LNCAP (cell line): Measurements from ENCODE around the gene CCDC92.

ENCODE experiments used
- TF ChIP-seq, protein P1 (sequence below): fragments of 450-650 bp; IDR thresholded peaks from 2 replicates; pipeline ENCODE4 v1.5.1; 2017; ENCODE audit warnings: mild to moderate bottlenecking

Gene CCDC92

DNA sequence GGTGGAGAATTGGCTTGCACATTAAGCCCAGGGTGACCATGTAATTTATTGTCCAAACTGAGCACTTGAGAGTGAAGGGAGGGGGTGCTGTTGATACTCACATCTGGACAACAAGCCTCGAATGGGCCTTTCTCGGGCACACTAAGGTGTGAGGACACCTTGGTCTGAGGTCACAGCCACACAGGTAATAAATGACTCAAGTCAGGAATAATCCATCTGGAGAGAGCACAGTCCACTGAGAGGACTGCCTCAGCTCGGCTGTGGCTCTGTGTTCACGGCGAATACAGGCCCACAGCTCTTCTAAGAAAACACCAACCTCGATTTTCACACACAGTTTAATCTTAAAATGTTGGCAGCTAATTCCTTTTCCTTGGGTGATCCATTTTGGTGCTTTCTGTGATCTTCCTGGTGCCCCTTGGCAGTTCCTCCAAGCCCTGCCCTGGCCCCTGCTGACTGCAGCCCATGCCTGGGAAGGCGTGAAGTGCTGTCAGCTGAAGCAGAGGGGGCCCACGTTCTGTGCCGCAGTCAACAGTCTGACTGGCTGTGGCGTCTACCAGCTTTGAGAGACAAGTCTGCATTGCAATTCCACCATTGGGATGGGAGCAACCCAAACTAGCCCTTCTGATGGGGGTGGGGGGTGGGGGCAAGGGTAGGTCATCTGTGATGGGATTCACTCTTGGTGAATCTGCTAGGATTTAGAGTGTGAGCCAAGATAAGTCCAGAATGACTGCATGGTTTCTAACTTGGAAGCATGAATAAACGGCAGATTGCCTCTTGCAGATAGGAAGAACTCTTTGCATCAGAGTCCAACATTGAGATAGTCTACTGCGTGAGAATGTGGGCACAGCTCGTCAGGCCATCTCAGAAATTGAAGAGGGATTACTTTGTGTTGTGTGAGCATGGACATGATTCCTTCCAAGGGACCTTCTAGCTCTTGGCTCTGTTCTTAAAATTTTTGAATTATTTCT is 43.1 kb upstream of the CCDC92 start:
- TF ChIP-seq, protein P1, sequence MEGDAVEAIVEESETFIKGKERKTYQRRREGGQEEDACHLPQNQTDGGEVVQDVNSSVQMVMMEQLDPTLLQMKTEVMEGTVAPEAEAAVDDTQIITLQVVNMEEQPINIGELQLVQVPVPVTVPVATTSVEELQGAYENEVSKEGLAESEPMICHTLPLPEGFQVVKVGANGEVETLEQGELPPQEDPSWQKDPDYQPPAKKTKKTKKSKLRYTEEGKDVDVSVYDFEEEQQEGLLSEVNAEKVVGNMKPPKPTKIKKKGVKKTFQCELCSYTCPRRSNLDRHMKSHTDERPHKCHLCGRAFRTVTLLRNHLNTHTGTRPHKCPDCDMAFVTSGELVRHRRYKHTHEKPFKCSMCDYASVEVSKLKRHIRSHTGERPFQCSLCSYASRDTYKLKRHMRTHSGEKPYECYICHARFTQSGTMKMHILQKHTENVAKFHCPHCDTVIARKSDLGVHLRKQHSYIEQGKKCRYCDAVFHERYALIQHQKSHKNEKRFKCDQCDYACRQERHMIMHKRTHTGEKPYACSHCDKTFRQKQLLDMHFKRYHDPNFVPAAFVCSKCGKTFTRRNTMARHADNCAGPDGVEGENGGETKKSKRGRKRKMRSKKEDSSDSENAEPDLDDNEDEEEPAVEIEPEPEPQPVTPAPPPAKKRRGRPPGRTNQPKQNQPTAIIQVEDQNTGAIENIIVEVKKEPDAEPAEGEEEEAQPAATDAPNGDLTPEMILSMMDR, result no peak

DNA sequence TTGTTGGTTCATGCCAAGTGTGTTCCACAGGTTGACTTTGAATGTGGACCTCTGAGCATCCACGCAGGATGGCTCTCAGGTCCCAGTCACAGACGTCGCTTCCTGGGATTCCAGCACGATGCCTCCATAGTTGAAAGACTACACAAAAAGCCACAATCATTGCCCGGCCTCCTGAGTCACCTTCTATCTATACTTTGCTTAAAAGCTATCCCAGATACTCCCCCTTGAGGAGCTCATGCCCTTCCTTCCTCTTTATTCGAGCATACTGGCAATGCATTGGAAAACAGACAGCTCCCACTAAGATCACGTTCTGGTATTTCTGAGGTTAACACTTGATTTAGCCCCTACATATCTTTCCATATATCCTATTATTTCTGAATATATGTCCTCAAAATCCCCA is 40.4 kb upstream of the CCDC92 start:
- TF ChIP-seq, protein P1, result no peak

DNA sequence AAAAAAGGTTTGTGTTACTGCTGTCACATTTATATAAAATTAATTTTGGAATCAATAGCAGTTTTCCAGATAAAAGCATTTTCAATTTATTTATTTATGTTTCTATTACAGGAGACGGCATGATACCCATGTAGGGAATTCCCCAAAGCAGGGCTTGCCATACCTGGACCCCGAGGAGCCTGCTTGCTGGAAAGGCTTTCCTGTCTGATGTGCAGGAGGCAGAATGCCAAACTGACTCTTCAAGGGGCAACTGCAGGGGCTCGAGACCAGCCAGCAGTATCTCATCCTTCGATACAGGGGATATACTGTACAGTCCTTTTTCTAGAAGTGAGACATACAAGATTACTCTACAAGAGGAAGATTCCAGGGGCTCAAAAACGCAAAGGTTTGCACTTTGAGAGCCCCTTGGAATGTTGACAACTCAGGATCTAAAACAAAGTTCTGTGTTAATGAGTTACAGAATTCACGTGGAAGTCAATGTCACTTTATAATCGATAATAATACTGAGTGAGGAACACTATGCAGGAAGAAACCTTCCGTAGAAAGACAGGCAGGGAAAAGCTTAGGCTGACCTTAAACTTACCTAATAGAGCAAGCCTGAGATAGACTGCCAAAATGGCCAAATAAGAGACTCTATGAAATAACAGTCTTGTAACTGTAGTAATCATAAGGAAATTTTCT is 38.9 kb upstream of the CCDC92 start:
- TF ChIP-seq, protein P1, result no peak

DNA sequence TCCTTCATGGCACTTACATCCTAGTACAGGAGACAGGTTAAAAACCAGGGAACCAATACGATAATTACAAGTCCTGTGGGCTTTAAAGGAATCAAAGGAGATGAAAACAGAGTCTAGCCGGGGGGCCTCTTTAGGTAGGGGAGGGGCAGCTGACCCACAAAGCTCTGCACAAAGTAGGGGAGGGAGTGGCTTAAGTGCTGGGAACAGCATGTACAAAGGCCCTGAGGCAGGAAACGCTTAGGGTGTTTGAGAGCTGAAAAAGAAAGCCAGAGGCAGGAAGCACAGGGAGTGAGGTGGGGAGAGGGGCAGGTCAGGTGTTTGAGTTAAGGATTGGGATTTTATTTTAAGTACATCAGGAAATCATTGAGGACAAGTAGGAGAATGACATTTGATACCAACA is 38.1 kb upstream of the CCDC92 start:
- TF ChIP-seq, protein P1, result no peak

DNA sequence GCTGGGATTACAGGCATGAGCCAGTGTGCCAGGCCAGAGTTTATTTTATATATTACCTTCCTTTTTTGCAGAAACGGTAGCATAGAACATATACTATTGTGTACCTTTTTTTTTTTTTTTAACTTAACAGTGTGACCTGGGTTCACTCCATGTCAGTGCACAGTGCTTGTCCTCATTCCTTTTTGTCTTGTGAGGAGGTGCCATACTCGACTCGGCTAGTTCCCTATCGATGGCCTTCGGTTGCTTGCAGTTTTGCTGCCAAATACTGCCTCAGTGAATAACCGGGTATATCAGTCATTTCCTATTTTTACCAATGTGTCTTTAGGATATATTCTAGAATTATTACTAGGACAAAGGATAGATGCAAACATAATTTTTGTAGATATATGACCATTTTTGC is 37.1 kb upstream of the CCDC92 start:
- TF ChIP-seq, protein P1, result no peak

DNA sequence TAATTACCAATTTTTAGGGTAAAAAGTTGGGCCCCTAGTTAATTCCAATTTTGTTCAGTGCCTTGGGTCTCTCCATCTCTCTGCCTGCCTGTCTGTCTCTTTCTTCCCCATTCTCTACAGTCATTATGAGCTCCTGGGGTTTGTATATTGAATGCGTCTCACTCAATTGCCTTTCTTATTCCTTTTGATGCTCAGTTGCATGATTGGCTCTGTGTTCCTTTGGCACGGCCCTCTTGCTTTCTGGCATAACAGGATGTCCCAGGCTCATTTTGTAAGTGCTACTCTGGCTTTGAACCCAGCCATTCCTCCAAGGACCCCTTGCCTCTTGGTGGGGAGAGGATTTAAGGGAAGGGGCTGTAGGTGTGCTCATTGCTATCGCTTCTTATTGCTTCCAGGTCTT is 36.0 kb upstream of the CCDC92 start:
- TF ChIP-seq, protein P1, result no peak

DNA sequence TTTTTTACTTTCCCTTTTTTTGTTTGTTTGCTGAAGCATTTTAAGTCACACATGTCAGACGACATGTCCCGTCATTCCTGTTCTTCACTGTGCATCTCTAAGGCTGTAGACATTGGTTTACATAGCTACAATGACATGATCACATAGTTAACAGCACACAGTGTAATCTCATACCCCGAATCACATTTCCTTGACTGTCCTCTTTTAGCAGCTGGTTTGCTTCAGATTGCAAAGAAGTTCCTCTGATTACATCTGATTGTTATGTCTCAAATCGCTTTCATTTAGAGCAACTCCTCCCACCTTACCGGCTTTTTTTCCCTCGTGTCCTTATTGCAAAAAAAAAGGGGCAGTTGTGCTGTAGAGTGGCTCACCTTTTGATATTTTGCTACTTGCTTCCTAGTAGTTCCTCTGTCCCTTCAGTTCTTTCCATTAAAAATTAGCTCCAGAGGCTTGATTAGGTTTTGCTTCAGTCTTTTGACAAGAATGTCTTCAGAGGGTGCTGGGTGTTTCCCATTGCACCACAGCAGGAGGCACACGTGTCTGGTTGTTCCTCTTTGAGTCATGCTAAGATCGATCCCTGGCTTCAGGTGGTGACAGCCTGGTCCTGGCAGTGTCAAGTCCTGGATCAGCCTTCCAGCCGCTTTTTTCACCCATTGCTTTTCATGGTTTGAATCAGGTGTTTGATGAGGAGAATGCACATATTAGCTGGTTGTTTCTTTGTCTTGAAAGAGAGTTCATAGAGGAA is 35.4 kb upstream of the CCDC92 start:
- TF ChIP-seq, protein P1, result no peak
